Hindlimb muscle (tissue), 1 donor: ENCODE measurements around the gene HPX. TPM values are rescaled to one million over a fixed set of nuclear protein-coding genes. Genes with fewer than 3 reads are reported as not detected.

Source experiments
- DNase-seq: peaks from one replicate; pipeline ENCODE4 v3.0.0-alpha.2; 2013
- polyA plus RNA-seq: library from polyadenylated mRNA; unstranded; fragments of 120-200 nt; gene quantifications from one replicate; pipeline ENCODE4 v1.2.1, GENCODE V29; 2013; ENCODE audit not compliant: insufficient read length

Gene HPX
- polyA plus RNA-seq, 1 donor = 2.2 TPM

DNA sequence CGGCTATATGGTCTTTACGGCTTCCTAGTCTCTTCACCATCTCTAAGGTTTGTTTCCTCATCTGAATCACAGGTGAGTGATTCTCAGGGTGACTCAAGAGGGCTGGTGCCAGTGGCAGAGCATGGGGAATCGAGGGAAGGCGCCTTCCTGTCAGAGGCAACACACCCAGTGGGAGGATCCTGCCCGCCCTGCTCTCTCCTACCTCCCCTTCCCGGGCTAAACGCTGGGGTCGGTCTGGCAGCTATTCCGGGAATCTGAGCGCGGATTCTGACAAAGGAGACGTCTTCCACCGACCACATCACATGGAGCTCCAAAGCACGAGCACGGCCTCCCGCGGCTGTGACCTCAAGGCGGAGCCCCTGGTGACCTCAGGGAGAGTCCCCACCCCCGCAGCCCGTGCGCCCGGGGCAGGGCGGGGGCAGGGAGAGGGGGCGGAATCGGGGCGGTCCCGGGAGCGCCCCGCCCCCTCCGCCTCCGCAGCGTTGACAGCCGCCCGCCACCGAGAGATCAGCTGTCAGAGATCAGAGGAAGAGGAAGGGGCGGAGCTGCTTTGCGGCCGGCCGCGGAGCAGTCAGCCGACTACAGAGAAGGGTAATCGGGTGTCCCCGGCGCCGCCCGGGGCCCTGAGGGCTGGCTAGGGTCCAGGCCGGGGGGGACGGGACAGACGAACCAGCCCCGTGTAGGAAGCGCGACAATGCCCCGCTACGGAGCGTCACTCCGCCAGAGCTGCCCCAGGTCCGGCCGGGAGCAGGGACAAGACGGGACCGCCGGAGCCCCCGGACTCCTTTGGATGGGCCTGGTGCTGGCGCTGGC lies 50.7 kb downstream of the HPX start, which contains the start of gene SMPD1:
Gene SMPD1, plus strand, starts transcription at position 570 of the 813 bp plus-strand sequence. Its CDS starts 125 bp downstream, at position 695.
- peak; percentile 87 for DNase-seq

- no peak for DNase-seq
Observed at GRCh38 chr11:6388748-6389147, 52.0 kb downstream of the HPX start.

GRCh38 chr11:6387811-6388599 lies 52.8 kb downstream of the HPX start:
- DNase-seq = no peak

DNA sequence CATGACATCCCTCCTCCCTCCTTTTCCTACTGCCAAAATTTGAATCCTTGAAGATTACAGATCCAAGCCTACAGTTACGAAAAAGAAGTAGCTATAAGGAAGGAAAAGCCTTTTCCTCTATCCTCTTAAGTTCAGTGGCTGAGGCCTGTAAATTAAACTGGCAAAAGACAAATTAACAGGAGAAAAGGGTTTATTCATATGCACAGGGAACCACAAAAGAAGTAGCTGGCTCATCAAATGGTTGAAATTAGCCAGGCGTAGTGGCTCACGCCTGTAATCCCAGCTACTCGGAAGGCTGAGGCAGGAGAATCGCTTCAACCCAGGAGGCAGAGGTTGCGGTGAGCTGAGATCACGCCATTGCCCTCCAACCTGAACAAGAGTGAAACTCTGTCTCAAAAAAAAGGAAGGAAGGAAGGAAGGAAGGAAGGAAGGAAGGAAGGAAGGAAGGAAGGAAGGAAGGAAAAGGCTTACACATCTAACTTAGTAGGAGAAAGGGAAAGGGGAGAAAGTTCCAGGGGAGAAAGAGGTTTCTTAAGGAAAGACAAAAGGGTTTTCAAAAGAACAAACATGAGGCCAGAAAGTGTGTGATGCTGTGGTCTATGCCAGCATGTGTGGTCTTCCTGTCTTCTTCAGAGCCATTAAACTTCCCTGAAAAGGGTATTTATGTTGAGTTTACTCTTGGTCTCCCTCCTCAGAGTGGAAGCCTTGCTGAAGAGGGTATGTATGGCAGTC lies 55.6 kb downstream of the HPX start:
- no peak for DNase-seq

Other genes starting within 250 kb of the HPX start
- gene OR52W1, start 241.8 kb downstream of the HPX start, polyA plus RNA-seq = not detected
- 0.35 TPM for gene C11orf42, start 235.4 kb downstream of the HPX start, polyA plus RNA-seq
- 28.8 TPM for gene FHIP1B, start 206.4 kb downstream of the HPX start, polyA plus RNA-seq
- gene CNGA4, start 201.9 kb downstream of the HPX start, polyA plus RNA-seq = 0.27 TPM
- gene CCKBR, start 181.1 kb downstream of the HPX start, polyA plus RNA-seq = not detected
- 36.7 TPM for gene CAVIN3, start 120.5 kb downstream of the HPX start, polyA plus RNA-seq
- gene SMPD1, start 50.5 kb downstream of the HPX start, polyA plus RNA-seq = 24.4 TPM
- 36.6 TPM for gene APBB1, start 21.9 kb downstream of the HPX start, polyA plus RNA-seq
- gene TRIM3, start 33.0 kb upstream of the HPX start, polyA plus RNA-seq = 15.8 TPM
- 32.2 TPM for gene ARFIP2, start 40.3 kb upstream of the HPX start, polyA plus RNA-seq
- 13.8 TPM for gene TIMM10B, start 40.5 kb upstream of the HPX start, polyA plus RNA-seq
- gene DNHD1, start 56.3 kb upstream of the HPX start, polyA plus RNA-seq = 8.8 TPM
- 22.3 TPM for gene RRP8, start 162.6 kb upstream of the HPX start, polyA plus RNA-seq
- 154 TPM for gene ILK, start 162.8 kb upstream of the HPX start, polyA plus RNA-seq
- gene TAF10, start 171.2 kb upstream of the HPX start, polyA plus RNA-seq = 129 TPM
- gene TPP1, start 178.4 kb upstream of the HPX start, polyA plus RNA-seq = 47.9 TPM
- gene DCHS1, start 214.8 kb upstream of the HPX start, polyA plus RNA-seq = 43.8 TPM
- 57.2 TPM for gene MRPL17, start 242.4 kb upstream of the HPX start, polyA plus RNA-seq